ENCODE data around the gene TYW5.

DNA sequence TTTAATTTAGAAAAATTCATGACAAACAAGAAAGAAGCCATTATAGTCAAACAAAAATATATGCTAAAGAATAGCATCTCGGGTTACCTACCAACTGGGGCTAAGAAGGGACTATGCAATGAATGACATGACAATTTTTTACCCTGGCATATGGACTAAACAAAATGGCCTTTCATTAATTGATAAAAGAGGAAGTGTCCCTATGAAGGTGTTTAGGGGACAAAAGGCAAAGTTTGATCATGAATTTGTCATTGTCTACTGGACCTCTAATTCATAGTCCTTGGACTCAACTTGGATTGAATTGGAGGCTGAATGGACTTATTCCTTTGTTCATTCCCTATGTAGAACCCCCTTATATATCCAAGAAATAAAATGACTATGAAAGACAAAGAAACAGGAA lies 12.8 kb upstream of the TYW5 start:
- TF ChIP-seq, protein P1, sequence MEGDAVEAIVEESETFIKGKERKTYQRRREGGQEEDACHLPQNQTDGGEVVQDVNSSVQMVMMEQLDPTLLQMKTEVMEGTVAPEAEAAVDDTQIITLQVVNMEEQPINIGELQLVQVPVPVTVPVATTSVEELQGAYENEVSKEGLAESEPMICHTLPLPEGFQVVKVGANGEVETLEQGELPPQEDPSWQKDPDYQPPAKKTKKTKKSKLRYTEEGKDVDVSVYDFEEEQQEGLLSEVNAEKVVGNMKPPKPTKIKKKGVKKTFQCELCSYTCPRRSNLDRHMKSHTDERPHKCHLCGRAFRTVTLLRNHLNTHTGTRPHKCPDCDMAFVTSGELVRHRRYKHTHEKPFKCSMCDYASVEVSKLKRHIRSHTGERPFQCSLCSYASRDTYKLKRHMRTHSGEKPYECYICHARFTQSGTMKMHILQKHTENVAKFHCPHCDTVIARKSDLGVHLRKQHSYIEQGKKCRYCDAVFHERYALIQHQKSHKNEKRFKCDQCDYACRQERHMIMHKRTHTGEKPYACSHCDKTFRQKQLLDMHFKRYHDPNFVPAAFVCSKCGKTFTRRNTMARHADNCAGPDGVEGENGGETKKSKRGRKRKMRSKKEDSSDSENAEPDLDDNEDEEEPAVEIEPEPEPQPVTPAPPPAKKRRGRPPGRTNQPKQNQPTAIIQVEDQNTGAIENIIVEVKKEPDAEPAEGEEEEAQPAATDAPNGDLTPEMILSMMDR (IDR thresholded peaks at IDR 0.05; ENCODE audit: insufficient read depth, low read depth, low read length): no peak
- no peak for TF ChIP-seq EZH2 (IDR thresholded peaks at IDR 0.05; ENCODE audit: insufficient read depth, low read length)

Measured in astrocyte (in vitro differentiated cells and primary cell).